Fibroblast of lung (primary cell): Measurements from ENCODE around the gene PTPN13.

Experiments used
- EZH2 ChIP-seq: IDR thresholded peaks from 2 replicates; pipeline ENCODE4 v1.5.1; 2012; ENCODE audit warnings: low read length, control low read depth, mild to moderate bottlenecking; ENCODE audit errors: missing control alignments
- TF ChIP-seq, protein P1 (sequence below), 2 donors: IDR thresholded peaks in 1 of 2; conservative IDR thresholded peaks in 1 of 2; 1 replicate in 1 of 2; 2 replicates in 1 of 2; pipeline ENCODE4 v1.5.1; 2011 to 2012; ENCODE audit warnings: low read length in 2 of 2, control low read depth in 1 of 2, inconsistent platforms in 1 of 2, low read depth in 1 of 2, mild to moderate bottlenecking in 1 of 2

DNA sequence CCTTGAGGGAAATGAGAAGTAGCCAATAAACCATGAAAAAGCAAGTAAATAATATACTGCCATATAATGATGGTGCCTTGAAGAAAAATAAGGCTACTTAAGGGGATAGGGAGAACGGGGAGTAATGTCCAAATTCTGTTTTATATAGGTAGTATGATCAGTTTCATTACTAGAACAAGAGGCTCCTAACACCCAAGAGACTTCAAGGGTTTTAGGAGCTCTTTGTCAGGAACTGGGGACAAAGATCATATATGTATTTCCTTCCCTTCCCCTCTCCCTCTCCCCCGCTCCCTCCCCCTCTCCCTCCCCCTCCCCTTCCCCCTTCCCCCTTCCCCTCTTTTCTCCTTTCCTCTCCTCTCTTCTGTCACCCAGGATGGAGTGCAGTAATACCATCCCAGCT is 127.3 kb downstream of the PTPN13 start:
- TF ChIP-seq EZH2: no peak
- TF ChIP-seq, protein P1, sequence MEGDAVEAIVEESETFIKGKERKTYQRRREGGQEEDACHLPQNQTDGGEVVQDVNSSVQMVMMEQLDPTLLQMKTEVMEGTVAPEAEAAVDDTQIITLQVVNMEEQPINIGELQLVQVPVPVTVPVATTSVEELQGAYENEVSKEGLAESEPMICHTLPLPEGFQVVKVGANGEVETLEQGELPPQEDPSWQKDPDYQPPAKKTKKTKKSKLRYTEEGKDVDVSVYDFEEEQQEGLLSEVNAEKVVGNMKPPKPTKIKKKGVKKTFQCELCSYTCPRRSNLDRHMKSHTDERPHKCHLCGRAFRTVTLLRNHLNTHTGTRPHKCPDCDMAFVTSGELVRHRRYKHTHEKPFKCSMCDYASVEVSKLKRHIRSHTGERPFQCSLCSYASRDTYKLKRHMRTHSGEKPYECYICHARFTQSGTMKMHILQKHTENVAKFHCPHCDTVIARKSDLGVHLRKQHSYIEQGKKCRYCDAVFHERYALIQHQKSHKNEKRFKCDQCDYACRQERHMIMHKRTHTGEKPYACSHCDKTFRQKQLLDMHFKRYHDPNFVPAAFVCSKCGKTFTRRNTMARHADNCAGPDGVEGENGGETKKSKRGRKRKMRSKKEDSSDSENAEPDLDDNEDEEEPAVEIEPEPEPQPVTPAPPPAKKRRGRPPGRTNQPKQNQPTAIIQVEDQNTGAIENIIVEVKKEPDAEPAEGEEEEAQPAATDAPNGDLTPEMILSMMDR (conservative IDR thresholded peaks at IDR 0.05 in 1 of 2, IDR thresholded peaks at IDR 0.05 in 1 of 2; ENCODE audit: low read depth in 1 of 2, low read length in 2 of 2): no peak
